GM19240 (cell line): ENCODE measurements around the gene NAA25.
A peak's percentile ranks its signal among the peaks of the same experiment; 100 is the strongest.
"Not testable (repeated sequence)": the region's sequence is repeated elsewhere in the genome, so short reads cannot be mapped to it uniquely, and the experiment has no call there.

Experiments used
- DNase-seq: peaks from one replicate; pipeline ENCODE4 v3.0.0; 2011; ENCODE audit warnings: low spot score; ENCODE audit not compliant: insufficient read length

NAA25 gene

DNA sequence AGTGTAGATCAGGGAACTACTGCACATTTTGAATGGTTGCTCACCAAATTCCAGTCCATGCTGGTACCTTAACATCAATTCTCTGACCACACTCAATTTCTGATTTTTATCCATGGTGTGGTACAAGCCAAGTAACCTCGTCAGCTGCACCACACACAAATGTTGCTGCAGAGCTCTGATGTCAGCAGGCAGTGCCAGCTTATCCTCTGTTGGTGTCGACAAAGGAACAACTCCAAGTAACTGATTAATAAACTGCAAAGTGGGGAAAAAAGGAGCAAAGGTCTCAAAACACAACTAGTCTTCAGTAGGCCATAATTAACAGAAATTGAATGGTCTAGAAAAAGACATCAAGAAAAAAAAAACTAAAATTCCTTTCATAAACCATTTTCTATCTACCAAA, 47.4 kb downstream of the NAA25 start:
- no peak for DNase-seq

- DNase-seq, result no peak
These were observed 59.2 kb downstream of the NAA25 start for GRCh38 chr12:112049351-112049750.

GRCh38 chr12:112046003-112046402, 62.6 kb downstream of the NAA25 start:
- no peak for DNase-seq

GRCh38 chr12:112036614-112037013, 72.0 kb downstream of the NAA25 start:
- not testable (repeated sequence) for DNase-seq

DNA sequence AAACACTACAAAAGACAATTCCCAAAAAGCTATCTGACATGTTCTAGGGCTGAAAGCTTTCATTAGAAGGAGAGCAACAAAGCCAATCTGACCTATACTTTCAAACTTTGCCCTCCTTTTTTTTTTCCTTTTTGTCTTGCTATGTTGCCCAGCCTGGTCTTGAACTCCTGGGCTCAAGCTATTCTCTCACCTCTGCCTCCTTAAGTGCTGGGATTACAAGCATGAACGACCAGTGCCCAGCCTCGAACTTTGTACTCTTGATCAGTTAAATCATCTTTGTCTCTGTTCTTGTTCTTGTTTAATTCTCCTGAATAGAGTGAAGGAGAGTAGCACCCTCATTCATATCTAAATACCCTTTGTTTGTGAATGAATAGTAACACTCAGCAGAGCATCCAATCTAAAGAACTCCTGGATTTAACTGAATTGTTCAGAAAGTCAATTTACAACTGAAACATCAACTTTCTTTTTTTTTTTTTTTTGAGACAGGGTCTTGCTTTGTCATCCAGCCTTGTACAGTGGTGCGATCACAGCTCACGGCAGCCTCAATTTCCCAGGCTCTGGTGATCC, 73.3 kb downstream of the NAA25 start:
- DNase-seq, result no peak

DNA sequence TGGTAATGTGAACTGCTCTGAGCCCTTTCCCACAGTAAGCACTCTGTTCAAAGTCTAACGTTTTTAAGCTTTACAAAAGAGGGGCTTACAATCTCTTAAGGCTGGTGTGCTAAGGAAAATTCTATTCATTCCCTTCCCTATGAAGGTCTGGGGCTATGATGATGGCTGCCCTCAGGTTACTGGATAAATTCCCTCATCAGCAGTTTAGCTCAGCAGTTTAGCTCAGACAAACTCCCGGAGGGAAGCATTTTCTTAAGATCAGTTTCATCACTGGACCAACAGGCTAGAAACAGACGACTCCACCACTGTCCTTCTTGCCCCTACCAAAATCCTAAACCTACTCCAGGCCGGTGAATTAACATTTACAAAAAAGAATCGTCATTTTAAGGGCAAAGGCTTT, 76.3 kb downstream of the NAA25 start:
- DNase-seq, result no peak

GRCh38 chr12:112031472-112031871, 77.1 kb downstream of the NAA25 start:
- DNase-seq, result no peak

GRCh38 chr12:112029301-112029700, 79.3 kb downstream of the NAA25 start:
- no peak for DNase-seq

DNA sequence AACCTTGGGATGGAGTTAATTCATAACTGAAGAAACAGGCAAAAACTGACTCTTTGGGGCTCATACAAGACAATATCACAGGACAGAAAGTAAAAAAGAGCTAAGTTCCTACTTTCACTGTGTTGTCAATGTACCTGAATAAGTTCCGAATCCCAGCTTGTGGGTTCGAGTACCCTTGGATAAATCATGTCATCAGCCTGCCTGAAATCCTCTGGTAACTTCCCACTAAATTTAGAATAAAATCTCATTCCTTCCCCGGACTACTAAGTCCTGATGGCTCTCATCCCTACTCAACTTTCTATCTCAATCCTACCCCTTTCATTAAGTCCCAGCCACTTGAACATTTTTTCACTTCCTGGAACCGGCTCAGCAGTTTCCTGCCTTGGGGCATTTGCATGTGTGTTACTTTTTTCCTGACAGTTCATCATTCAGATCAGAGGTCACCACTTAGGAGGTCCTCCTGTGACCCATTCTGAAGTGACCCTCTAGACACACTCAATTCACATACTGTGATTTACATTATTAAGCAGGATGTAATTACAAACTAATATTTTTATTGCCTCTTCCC, 82.7 kb downstream of the NAA25 start:
- no peak for DNase-seq

DNA sequence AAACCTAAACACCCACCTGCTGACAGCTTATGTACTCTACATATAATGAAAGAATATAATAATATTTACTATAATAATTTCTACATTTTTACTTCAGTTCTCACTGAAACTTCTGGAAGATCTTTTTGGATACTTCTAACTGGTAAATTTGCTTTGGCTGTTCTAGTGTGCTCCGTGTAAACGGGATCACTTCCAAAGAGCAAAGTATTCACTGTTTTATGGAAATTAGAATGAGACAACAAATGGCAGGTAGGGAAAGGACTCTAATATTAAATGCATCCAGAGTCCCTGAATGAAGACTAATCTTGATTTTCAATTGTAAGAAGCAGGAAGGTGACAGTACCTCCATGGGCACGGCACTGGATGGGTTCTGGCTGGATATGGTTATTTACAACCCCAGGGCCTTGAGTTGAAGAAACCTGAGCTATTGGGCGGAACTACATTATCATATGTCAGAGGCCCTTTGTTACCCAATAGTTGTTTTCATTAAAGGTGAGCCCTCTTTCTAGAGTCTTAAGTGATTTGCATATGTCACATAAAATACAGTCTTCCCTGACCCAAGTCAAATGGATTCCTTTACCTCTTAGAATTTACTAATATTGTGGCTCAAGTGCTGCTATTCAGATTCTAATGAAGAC, 84.7 kb downstream of the NAA25 start:
- no peak for DNase-seq

GRCh38 chr12:112022241-112023016, 86.2 kb downstream of the NAA25 start:
- DNase-seq, result no peak

GRCh38 chr12:112020947-112021457, 87.6 kb downstream of the NAA25 start:
- DNase-seq, result no peak

- no peak for DNase-seq
These were observed 89.9 kb downstream of the NAA25 start for GRCh38 chr12:112018571-112019237.

- no peak for DNase-seq
These were observed 91.5 kb downstream of the NAA25 start for GRCh38 chr12:112017041-112017440.

DNA sequence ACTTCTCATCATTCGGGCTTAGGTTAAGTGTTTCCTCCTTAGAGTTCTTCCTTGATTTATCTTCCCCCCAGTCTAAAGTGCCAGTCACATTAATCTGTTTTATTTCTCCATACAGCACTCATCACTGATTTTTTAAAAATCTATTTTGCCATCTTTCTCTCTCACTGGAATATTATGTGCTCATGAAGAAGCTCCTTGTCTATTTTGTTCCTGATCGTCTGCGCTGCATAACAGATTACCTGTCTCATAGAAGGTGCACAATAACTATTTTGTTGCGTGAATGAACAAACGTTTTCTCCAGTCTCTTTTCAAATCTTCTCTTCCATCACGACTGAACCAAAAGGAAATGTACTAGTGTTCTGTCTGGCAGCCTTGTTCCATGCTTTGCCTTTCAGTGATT, 92.6 kb downstream of the NAA25 start:
- no peak for DNase-seq

- DNase-seq, result no peak
These were observed 94.8 kb downstream of the NAA25 start for GRCh38 chr12:112013601-112014402.

GRCh38 chr12:112012775-112013600, 95.6 kb downstream of the NAA25 start, which contains the start of the genes ERP29 and TMEM116:
Gene ERP29 (plus strand): TSS chr12:112013426. CDS start chr12:112013466, 40 bp downstream.
Gene TMEM116 (minus strand): TSS chr12:112013165. CDS start chr12:112005270, 7,895 bp downstream.
- peak; percentile 84 for DNase-seq

GRCh38 chr12:112011685-112012084, 96.9 kb downstream of the NAA25 start:
- DNase-seq, result no peak
